ENCODE measurements around the gene CDK17. TPM values are rescaled to one million over a fixed set of nuclear protein-coding genes. Genes with fewer than 3 reads are reported as not detected.

The CDK17 gene
- 10 to 100 TPM; 38.7 to 93.3 (median 43.4) TPM for total RNA-seq

- H3K27me3 ChIP-seq, result no peaks in the 10 kb centered on the region
- TF ChIP-seq CTCF (IDR thresholded peaks at IDR 0.05), result peak in 1 of 2 donors; percentile 47
- peak in 1 of 2 donors; percentile 70 for TF ChIP-seq POLR2A (IDR thresholded peaks at IDR 0.05)
- TF ChIP-seq EP300 (IDR thresholded peaks at IDR 0.05), result no peak
- TF ChIP-seq POLR2AphosphoS5 (IDR thresholded peaks at IDR 0.05), result peak in 2 of 3 donors; percentile 29 to 44
- H3K36me3 ChIP-seq, result no peaks in the 10 kb centered on the region
- no peaks in the 10 kb centered on the region for H3K9me3 ChIP-seq
- WGBS, result 1% methylated on average over 45 of the region's 112 CpGs
- peak; percentile 87 to 90 for DNase-seq (ENCODE audit: low spot score in 2 of 2)
- peaks cover 39% of the 10 kb centered on the region for H3K4me1 ChIP-seq
- peak within 1 kb of the TSS; percentile 97 for H3K27ac ChIP-seq
- H3K4me3 ChIP-seq, result peak within 1 kb of the TSS; percentile 85
These were observed at the start of gene CDK17 for GRCh38 chr12:96399919-96400630. CDK17 (minus strand) TSS chr12:96400439; CDS start chr12:96334836, 65,603 bp downstream.

- Histone ChIP-seq H3K36me3 (no peaks in the 10 kb centered on the region), H3K27ac (no peak overlapping the region), H3K9me3 (no peaks in the 10 kb centered on the region), H3K27me3 (no peaks in the 10 kb centered on the region), H3K4me3 (no peak overlapping the region), H3K4me1 (no peaks in the 10 kb centered on the region)
- WGBS, result 85% methylated on average over 3 of the region's 3 CpGs
- TF ChIP-seq EP300 (IDR thresholded peaks at IDR 0.05), result no peak
- TF ChIP-seq POLR2A (IDR thresholded peaks at IDR 0.05), result no peak
- no peak for TF ChIP-seq CTCF (IDR thresholded peaks at IDR 0.05)
- no peak for TF ChIP-seq POLR2AphosphoS5 (IDR thresholded peaks at IDR 0.05)
- no peak for DNase-seq (ENCODE audit: low spot score in 2 of 2)
These were observed 48.1 kb upstream of the CDK17 start for GRCh38 chr12:96448300-96448699.

DNA sequence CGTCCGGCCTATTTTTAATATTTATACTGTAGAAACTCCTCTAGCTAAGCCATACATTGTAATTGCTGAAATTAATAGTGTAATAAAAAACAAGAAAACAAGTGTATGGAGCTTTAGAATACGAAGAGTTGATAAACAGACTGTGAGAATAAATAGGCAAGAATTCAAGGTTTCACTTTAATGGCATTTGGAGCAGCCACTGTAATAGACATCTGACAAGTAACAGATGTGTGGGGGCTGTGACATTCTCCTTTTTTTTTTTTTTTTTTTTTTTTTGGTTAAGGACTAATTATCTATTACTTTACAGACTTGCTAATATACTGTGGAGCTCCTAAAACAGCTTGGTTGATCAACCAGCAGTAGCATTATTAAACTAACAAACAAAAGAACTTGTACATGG lies 47.0 kb upstream of the CDK17 start:
- H3K4me3 ChIP-seq, result no peak overlapping the region
- H3K27me3 ChIP-seq, result no peaks in the 10 kb centered on the region
- DNase-seq (ENCODE audit: low spot score in 2 of 2), result no peak
- H3K4me1 ChIP-seq, result no peaks in the 10 kb centered on the region
- WGBS, result 89% methylated on average over 3 of the region's 3 CpGs
- H3K9me3 ChIP-seq, result no peaks in the 10 kb centered on the region
- no peak overlapping the region for H3K27ac ChIP-seq
- TF ChIP-seq POLR2AphosphoS5 (IDR thresholded peaks at IDR 0.05) (no peak), POLR2A (IDR thresholded peaks at IDR 0.05) (no peak), CTCF (IDR thresholded peaks at IDR 0.05) (no peak), EP300 (IDR thresholded peaks at IDR 0.05) (no peak)
- no peaks in the 10 kb centered on the region for H3K36me3 ChIP-seq

- TF ChIP-seq EP300 (IDR thresholded peaks at IDR 0.05) (no peak), POLR2AphosphoS5 (IDR thresholded peaks at IDR 0.05) (peak in 2 of 3 donors; percentile 17 to 39)
- Histone ChIP-seq H3K27ac (peak overlapping the region; percentile 57), H3K9me3 (no peaks in the 10 kb centered on the region), H3K4me1 (no peaks in the 10 kb centered on the region), H3K27me3 (no peaks in the 10 kb centered on the region), H3K4me3 (no peak overlapping the region), H3K36me3 (no peaks in the 10 kb centered on the region)
- WGBS, result 56% methylated on average over 6 of the region's 6 CpGs
- DNase-seq (ENCODE audit: low spot score in 2 of 2), result no peak
These were observed 45.7 kb upstream of the CDK17 start for GRCh38 chr12:96445691-96446583.

DNA sequence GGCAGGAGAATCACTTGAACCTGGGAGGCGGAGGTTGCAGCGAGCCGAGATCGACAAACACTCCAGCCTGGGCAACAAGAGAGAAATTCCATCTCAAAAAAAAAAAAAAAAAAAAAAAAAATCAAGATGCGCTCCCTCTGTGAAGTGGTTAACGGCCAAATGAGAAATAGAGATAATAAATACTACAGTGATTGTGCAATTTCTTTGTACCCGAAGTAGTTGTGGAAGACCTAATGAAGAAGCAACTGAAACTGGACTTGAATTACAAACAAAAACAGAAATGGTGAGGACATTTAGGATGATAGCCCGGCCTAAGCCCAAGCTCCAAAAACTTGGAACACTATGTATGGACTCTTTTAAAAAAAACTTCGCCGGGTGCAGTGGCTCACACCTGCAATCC lies 44.2 kb upstream of the CDK17 start:
- WGBS, result 93% methylated on average over 10 of the region's 10 CpGs
- Histone ChIP-seq H3K4me3 (no peak overlapping the region), H3K27ac (no peak overlapping the region), H3K36me3 (no peaks in the 10 kb centered on the region), H3K9me3 (no peaks in the 10 kb centered on the region), H3K27me3 (no peaks in the 10 kb centered on the region), H3K4me1 (no peaks in the 10 kb centered on the region)
- DNase-seq (ENCODE audit: low spot score in 2 of 2), result no peak
- no peak for TF ChIP-seq POLR2AphosphoS5 (IDR thresholded peaks at IDR 0.05)
- no peak for TF ChIP-seq CTCF (IDR thresholded peaks at IDR 0.05)
- no peak for TF ChIP-seq POLR2A (IDR thresholded peaks at IDR 0.05)
- TF ChIP-seq EP300 (IDR thresholded peaks at IDR 0.05), result no peak
